OCI-LY7 (cell line): Measurements from ENCODE around the gene ANKDD1B. TPM values are rescaled to one million over a fixed set of nuclear protein-coding genes. Genes with fewer than 3 reads are reported as not detected.
"Not testable (repeated sequence)": the region's sequence is repeated elsewhere in the genome, so short reads cannot be mapped to it uniquely, and the experiment has no call there.

Experiments
- BruUV-seq: library from RNA; stranded (reverse); fragments of 400-500 nt; replicated peaks from 2 replicates; lab custom pipeline; 2021; lab: Mats Ljungman, UMichigan
- CTCF ChIA-PET: fragments of 300-600 bp; sonication (Branson Sonifier 250); formaldehyde crosslinking; loops from one replicate; lab custom pipeline; 2022; ENCODE audit warnings: antibody characterized with exemption; ENCODE audit not compliant: unreplicated experiment; lab: Charles Lee
- POLR2A ChIA-PET: fragments of 300-600 bp; sonication (Branson Sonifier 250); formaldehyde crosslinking; loops from one replicate; lab custom pipeline; 2022; ENCODE audit warnings: antibody characterized with exemption; lab: Charles Lee
- DNase-seq: peaks from one replicate; pipeline ENCODE4 v3.0.0-alpha.2; 2015; ENCODE audit warnings: low spot score
- H2AFZ ChIP-seq: fragments of 200-600 bp; sonication (generic), shearing (Covaris generic); 2 replicates; pipeline ENCODE4 v1.6.1; 2014; ENCODE audit warnings: mild to moderate bottlenecking, antibody characterized with exemption, low read length, moderate library complexity
- H3K27ac ChIP-seq: fragments of 200-600 bp; sonication (generic); 2 replicates; pipeline ENCODE4 v1.5.1; 2014; ENCODE audit warnings: mixed run types, low read depth, mild to moderate bottlenecking, moderate library complexity, low read length, inconsistent platforms; ENCODE audit not compliant: poor library complexity, severe bottlenecking
- H3K36me3 ChIP-seq: fragments of 200-600 bp; sonication (generic); 2 replicates; pipeline ENCODE4 v1.6.1; 2014; ENCODE audit warnings: mild to moderate bottlenecking, antibody characterized with exemption, low read length, moderate library complexity, mixed read lengths; ENCODE audit not compliant: insufficient read depth
- H3K4me1 ChIP-seq: fragments of 200-600 bp; sonication (generic); 2 replicates; pipeline ENCODE4 v1.5.1; 2014; ENCODE audit warnings: mild to moderate bottlenecking, low read length; ENCODE audit not compliant: insufficient read depth, poor library complexity, severe bottlenecking
- H3K4me2 ChIP-seq: fragments of 200-600 bp; sonication (generic); 2 replicates; pipeline ENCODE4 v1.6.1; 2014; ENCODE audit warnings: mild to moderate bottlenecking, low read length
- H3K4me3 ChIP-seq: fragments of 200-600 bp; sonication (generic); 2 replicates; pipeline ENCODE4 v1.5.1; 2014; ENCODE audit warnings: mild to moderate bottlenecking, low read depth, low read length; ENCODE audit not compliant: poor library complexity, severe bottlenecking
- H3K79me2 ChIP-seq: fragments of 200-600 bp; sonication (generic); 2 replicates; pipeline ENCODE4 v1.6.1; 2016; ENCODE audit warnings: low read depth, mild to moderate bottlenecking, low read length, moderate library complexity, mixed read lengths; ENCODE audit not compliant: insufficient read depth
- H3K9me2 ChIP-seq: fragments of 200-600 bp; sonication (generic); 2 replicates; pipeline ENCODE4 v1.6.1; 2016; ENCODE audit warnings: mild to moderate bottlenecking, low read length, mixed read lengths; ENCODE audit not compliant: insufficient read depth
- H3K9me3 ChIP-seq: fragments of 200-600 bp; sonication (generic); 2 replicates; pipeline ENCODE4 v1.6.1; 2014; ENCODE audit warnings: mild to moderate bottlenecking, mixed run types, low read length, mixed read lengths
- H4K20me1 ChIP-seq: fragments of 200-600 bp; sonication (generic); 2 replicates; pipeline ENCODE4 v1.6.1; 2014; ENCODE audit warnings: mild to moderate bottlenecking, antibody characterized with exemption, low read length, moderate library complexity, mixed read lengths; ENCODE audit not compliant: insufficient read depth
- CTCF ChIP-seq: fragments of 200-600 bp; sonication (generic); conservative IDR thresholded peaks from 2 replicates; pipeline ENCODE4 v1.5.1; 2014; ENCODE audit warnings: mild to moderate bottlenecking, antibody characterized with exemption, low read length, moderate library complexity, mixed read lengths
- EZH2phosphoT487 ChIP-seq: fragments of 200-600 bp; sonication (generic); IDR thresholded peaks from 2 replicates; pipeline ENCODE4 v1.6.1; 2018; ENCODE audit warnings: low read depth, borderline replicate concordance, mild to moderate bottlenecking, mixed run types, antibody characterized with exemption, low read length, moderate library complexity, mixed read lengths
- intact Hi-C: fragments of 100-400 bp; cut with micrococcal nuclease; formaldehyde crosslinking; loops from one replicate; pipeline ENCODE4 v1.10.0; 2022; ENCODE audit not compliant: unreplicated experiment
- total RNA-seq, 2 experiments: library from RNA; depleted of rRNA in 1 of 2; stranded (reverse); fragments of >200 nt in 1 of 2; shearing (Covaris generic) in 1 of 2; gene quantifications; 2 replicates each; pipeline ENCODE4 v1.2.3, GENCODE V29; 2014 to 2022

ANKDD1B gene
- total RNA-seq, 2 experiments from 2014 or later = not detected

- POLR2A ChIA-PET = no interaction called here
- H3K9me2 ChIP-seq = no peaks in the 10 kb centered on the region
These were observed 2.4 kb upstream of the ANKDD1B start for GRCh38 chr5:75608870-75609269.

GRCh38 chr5:75610201-75610600 lies 1.1 kb upstream of the ANKDD1B start:
- POLR2A ChIA-PET = no interaction called here
- no peak for TF ChIP-seq CTCF
- TF ChIP-seq EZH2phosphoT487 = no peak
- Histone ChIP-seq H3K9me2 (no peaks in the 10 kb centered on the region), H2AFZ (no peak overlapping the region), H3K9me3 (no peaks in the 10 kb centered on the region), H3K4me3 (no peak overlapping the region), H3K79me2 (no peaks in the 10 kb centered on the region), H3K4me1 (no peaks in the 10 kb centered on the region), H3K4me2 (no peak overlapping the region), H3K36me3 (no peaks in the 10 kb centered on the region), H4K20me1 (no peaks in the 10 kb centered on the region), H3K27ac (no peak overlapping the region)
- CTCF ChIA-PET = no interaction called here
- BruUV-seq = no TSS peak
- no peak for DNase-seq
- intact Hi-C loops = no loop called here

More at GRCh38 chr5:75608870-75609269, 2.4 kb upstream of the ANKDD1B start:
- intact Hi-C loops = no loop called here
- no peak overlapping the region for H3K4me3 ChIP-seq
- H3K4me2 ChIP-seq = no peak overlapping the region
- CTCF ChIA-PET = no interaction called here
- no peaks in the 10 kb centered on the region for H3K9me3 ChIP-seq
- H3K27ac ChIP-seq = no peak overlapping the region
- TF ChIP-seq CTCF = no peak
- TF ChIP-seq EZH2phosphoT487 = no peak
- H4K20me1 ChIP-seq = no peaks in the 10 kb centered on the region
- H3K36me3 ChIP-seq = no peaks in the 10 kb centered on the region
- BruUV-seq = no TSS peak
- H3K4me1 ChIP-seq = no peaks in the 10 kb centered on the region
- DNase-seq = no peak
- no peaks in the 10 kb centered on the region for H3K79me2 ChIP-seq
- H2AFZ ChIP-seq = no peak overlapping the region

GRCh38 chr5:75610859-75611310 lies 368 bp upstream of the ANKDD1B start:
- CTCF ChIA-PET, H3K9me2 ChIP-seq, H3K79me2 ChIP-seq, BruUV-seq, H3K4me3 ChIP-seq, H4K20me1 ChIP-seq, H3K4me2 ChIP-seq, POLR2A ChIA-PET, H3K27ac ChIP-seq, H3K4me1 ChIP-seq, H3K9me3 ChIP-seq, intact Hi-C loops, H3K36me3 ChIP-seq, H2AFZ ChIP-seq, DNase-seq: not testable (repeated sequence)
